Breast epithelium (tissue), 4 donors: ENCODE data around the gene CNOT8. TPM values are rescaled to one million over a fixed set of nuclear protein-coding genes. Genes with fewer than 3 reads are reported as not detected.

Experiments used
- DNase-seq, 2 donors: peaks; one replicate each; pipeline ENCODE4 v3.0.0-alpha.2; 2019; ENCODE audit warnings: low spot score in 2 of 2
- H3K27ac ChIP-seq, 2 donors: fragments of 200-600 bp; sonication (generic) in 1 of 2; one replicate each; pipeline ENCODE4 v1.5.1; 2016 to 2019; ENCODE audit warnings: mild to moderate bottlenecking in 1 of 2
- H3K27me3 ChIP-seq, 2 donors: fragments of 200-600 bp; sonication (generic) in 1 of 2; one replicate each; pipeline versions ENCODE4 v1.5.1 to v1.6.0; 2017 to 2019; ENCODE audit warnings: control low read depth in 1 of 2, mild to moderate bottlenecking in 1 of 2
- H3K36me3 ChIP-seq: fragments of 200-600 bp; one replicate; pipeline ENCODE4 v1.5.1; 2019
- H3K4me1 ChIP-seq, 2 donors: fragments of 200-600 bp; sonication (generic); one replicate each; pipeline ENCODE4 v1.5.1; 2016 to 2019; ENCODE audit warnings: control low read depth in 1 of 2
- H3K4me3 ChIP-seq, 3 donors: fragments of 200-600 bp; sonication (generic); 1 replicate in 2 of 3; 2 replicates in 1 of 3; pipeline ENCODE4 v1.5.1; 2016 to 2019; ENCODE audit warnings: mild to moderate bottlenecking in 3 of 3, moderate library complexity in 2 of 3
- H3K9me3 ChIP-seq, 2 donors: fragments of 200-600 bp; sonication (generic) in 1 of 2; one replicate each; pipeline ENCODE4 v1.5.1; 2016 to 2019; ENCODE audit warnings: control low read depth in 1 of 2
- CTCF ChIP-seq, 3 donors: fragments of 450-650 bp; IDR thresholded peaks; one replicate each; pipeline ENCODE4 v1.5.1; 2016 to 2017; ENCODE audit warnings: antibody characterized with exemption in 3 of 3, mild to moderate bottlenecking in 3 of 3, moderate library complexity in 3 of 3
- POLR2A ChIP-seq: fragments of 450-650 bp; IDR thresholded peaks from one replicate; pipeline ENCODE4 v1.6.1; 2016; ENCODE audit warnings: antibody characterized with exemption, mild to moderate bottlenecking, moderate library complexity
- POLR2AphosphoS5 ChIP-seq, 3 donors: sonication (generic); formaldehyde crosslinking; IDR thresholded peaks; one replicate each; pipeline ENCODE4 v1.6.1; 2017; ENCODE audit warnings: antibody characterized with exemption in 3 of 3
- intact Hi-C: fragments of 100-400 bp; cut with DNase I; formaldehyde crosslinking; loops from one replicate; pipeline ENCODE4 v1.15.1; 2023; ENCODE audit warnings: low total_unique reads
- total RNA-seq, 3 donors: library from RNA; depleted of rRNA; stranded (reverse); fragments of >200 nt; gene quantifications; one replicate each; pipeline ENCODE4 v1.1.0, GENCODE V29; 2016

Gene CNOT8
- total RNA-seq, 3 donors from 2014 or later: 78.7 to 180 (median 84.7) TPM

GRCh38 chr5:154850255-154851062 lies 8.0 kb upstream of the CNOT8 start, which contains the start of gene FAXDC2:
Gene FAXDC2, minus strand, starts transcription at chr5:154850603. Its CDS starts 12,425 bp downstream, at chr5:154838178.
- peak within 1 kb of the TSS; percentile 85 to 86 for H3K27ac ChIP-seq
- H3K4me1 ChIP-seq: peaks cover 4% of the 10 kb centered on the region in 2 donors
- no peaks in the 10 kb centered on the region for H3K36me3 ChIP-seq
- no peaks in the 10 kb centered on the region for H3K9me3 ChIP-seq
- H3K27me3 ChIP-seq: no peaks in the 10 kb centered on the region
- intact Hi-C loops: no loop called here
- TF ChIP-seq POLR2A (no peak), POLR2AphosphoS5 (IDR thresholded peaks at IDR 0.05) (peak in 2 of 3 donors; percentile 48 to 61), CTCF (IDR thresholded peaks at IDR 0.05) (no peak)
- H3K4me3 ChIP-seq: peak within 1 kb of the TSS; percentile 62 to 66 (median 66)
- peak; percentile 63 to 77 for DNase-seq

GRCh38 chr5:154851351-154851750 lies 7.1 kb upstream of the CNOT8 start:
- H3K27ac ChIP-seq: peak overlapping the region; percentile 85 to 86

GRCh38 chr5:154857530-154858296 lies 714 bp upstream of the CNOT8 start:
- Histone ChIP-seq H3K4me1 (peaks cover 0 to 5% of the 10 kb centered on the region in 2 donors), H3K27me3 (no peaks in the 10 kb centered on the region), H3K36me3 (no peaks in the 10 kb centered on the region), H3K27ac (peak overlapping the region; percentile 98 to 99), H3K4me3 (peak overlapping the region; percentile 78 to 81 (median 80)), H3K9me3 (no peaks in the 10 kb centered on the region)
- peak; percentile 87 to 94 for DNase-seq
- TF ChIP-seq CTCF (IDR thresholded peaks at IDR 0.05) (peak in 1 of 3 donors; percentile 7), POLR2A (no peak), POLR2AphosphoS5 (IDR thresholded peaks at IDR 0.05) (peak; percentile 47 to 71 (median 66))
- intact Hi-C loops: no loop called here

More at GRCh38 chr5:154851351-154851750, 7.1 kb upstream of the CNOT8 start:
- no peak for DNase-seq
- Histone ChIP-seq H3K9me3 (no peaks in the 10 kb centered on the region), H3K4me3 (no peak overlapping the region), H3K27me3 (no peaks in the 10 kb centered on the region), H3K36me3 (no peaks in the 10 kb centered on the region), H3K4me1 (peaks cover 4% of the 10 kb centered on the region in 2 donors)
- intact Hi-C loops: no loop called here
- TF ChIP-seq POLR2AphosphoS5 (IDR thresholded peaks at IDR 0.05) (no peak), POLR2A (no peak), CTCF (IDR thresholded peaks at IDR 0.05) (no peak)

- no peak for TF ChIP-seq POLR2A
- no peak for TF ChIP-seq CTCF (IDR thresholded peaks at IDR 0.05)
- no peak for TF ChIP-seq POLR2AphosphoS5 (IDR thresholded peaks at IDR 0.05)
- Histone ChIP-seq H3K36me3 (no peaks in the 10 kb centered on the region), H3K27ac (peak overlapping the region; percentile 98 to 99), H3K9me3 (no peaks in the 10 kb centered on the region), H3K27me3 (no peaks in the 10 kb centered on the region), H3K4me1 (peaks cover 0 to 5% of the 10 kb centered on the region in 2 donors), H3K4me3 (peak overlapping the region; percentile 78 to 81 (median 80))
- no peak for DNase-seq
- intact Hi-C loops: no loop called here
Observed at GRCh38 chr5:154858972-154859871, 795 bp downstream of the CNOT8 start.
